Left ventricle myocardium inferior (tissue), 1 donor: Measurements from ENCODE around the gene ST3GAL2. TPM values are rescaled to one million over a fixed set of nuclear protein-coding genes. Genes with fewer than 3 reads are reported as not detected.
A peak's percentile ranks its signal among the peaks of the same experiment; 100 is the strongest.

Experiments used
- DNase-seq: peaks from one replicate; pipeline ENCODE4 v3.0.0-alpha.2; 2020
- H3K27ac ChIP-seq: fragments of 200-600 bp; replicated peaks from 2 replicates; pipeline ENCODE4 v1.8.0; 2021
- H3K27me3 ChIP-seq: fragments of 200-600 bp; 2 replicates; pipeline ENCODE4 v1.8.0; 2021; ENCODE audit warnings: low read depth
- H3K36me3 ChIP-seq: fragments of 200-600 bp; 2 replicates; pipeline ENCODE4 v1.8.0; 2021
- H3K4me1 ChIP-seq: fragments of 200-600 bp; 2 replicates; pipeline ENCODE4 v1.8.0; 2021
- H3K4me3 ChIP-seq: fragments of 200-600 bp; 2 replicates; pipeline ENCODE4 v1.8.0; 2021; ENCODE audit warnings: mild to moderate bottlenecking, moderate library complexity
- H3K9me3 ChIP-seq: fragments of 200-600 bp; replicated peaks from 2 replicates; pipeline ENCODE4 v1.8.0; 2021
- CTCF ChIP-seq: fragments of 200-600 bp; IDR thresholded peaks from 2 replicates; pipeline ENCODE4 v1.8.0; 2021; ENCODE audit warnings: antibody characterized with exemption, mild to moderate bottlenecking, borderline replicate concordance
- intact Hi-C: fragments of 100-400 bp; cut with micrococcal nuclease; formaldehyde crosslinking; loops from one replicate; pipeline ENCODE4 v1.11.0; 2022
- total RNA-seq: library from RNA; stranded (reverse); fragmentation: NEBNext Ultra II Directional; extraction: Animal tissue kit (Norgen Biotek cat#: 25700); gene quantifications from one replicate; pipeline ENCODE4 v1.2.1, GENCODE V29; 2021
- donor health status: DM: no; HTN: yes; CAD: no; lungs with severe emphysema.

Gene ST3GAL2
- total RNA-seq, 1 donor from 2014 or later = 22.3 TPM

GRCh38 chr16:70393662-70394061 is 45.2 kb downstream of the ST3GAL2 start:
- no peak overlapping the region for H3K27ac ChIP-seq
- TF ChIP-seq CTCF = no peak
- peaks cover 23% of the 10 kb centered on the region for H3K36me3 ChIP-seq
- no peak overlapping the region for H3K4me3 ChIP-seq
- H3K9me3 ChIP-seq = no peaks in the 10 kb centered on the region
- H3K27me3 ChIP-seq = no peaks in the 10 kb centered on the region
- peaks cover 27% of the 10 kb centered on the region for H3K4me1 ChIP-seq
- intact Hi-C loops = no loop called here
- no peak for DNase-seq

- H3K36me3 ChIP-seq = peaks cover 21% of the 10 kb centered on the region
- no peak for TF ChIP-seq CTCF
- DNase-seq = no peak
- H3K27ac ChIP-seq = no peak overlapping the region
- H3K4me1 ChIP-seq = peaks cover 27% of the 10 kb centered on the region
- intact Hi-C loops = no loop called here
- H3K27me3 ChIP-seq = no peaks in the 10 kb centered on the region
- H3K4me3 ChIP-seq = no peak overlapping the region
- H3K9me3 ChIP-seq = no peaks in the 10 kb centered on the region
Observed at GRCh38 chr16:70392606-70393005, 46.3 kb downstream of the ST3GAL2 start.

- DNase-seq = peak; percentile 33
- peaks cover 27% of the 10 kb centered on the region for H3K36me3 ChIP-seq
- no peak overlapping the region for H3K27ac ChIP-seq
- TF ChIP-seq CTCF = no peak
- peaks cover 27% of the 10 kb centered on the region for H3K4me1 ChIP-seq
- no peaks in the 10 kb centered on the region for H3K27me3 ChIP-seq
- no peaks in the 10 kb centered on the region for H3K9me3 ChIP-seq
- no peak overlapping the region for H3K4me3 ChIP-seq
- intact Hi-C loops = no loop called here
Observed at GRCh38 chr16:70391881-70392481, 46.9 kb downstream of the ST3GAL2 start.

GRCh38 chr16:70391446-70391845 is 47.5 kb downstream of the ST3GAL2 start:
- H3K9me3 ChIP-seq = no peaks in the 10 kb centered on the region
- no peak overlapping the region for H3K27ac ChIP-seq
- peaks cover 23% of the 10 kb centered on the region for H3K4me1 ChIP-seq
- H3K27me3 ChIP-seq = no peaks in the 10 kb centered on the region
- H3K4me3 ChIP-seq = no peak overlapping the region
- no peak for DNase-seq
- TF ChIP-seq CTCF = no peak
- H3K36me3 ChIP-seq = peaks cover 30% of the 10 kb centered on the region
- intact Hi-C loops = no loop called here

GRCh38 chr16:70390774-70391173 is 48.1 kb downstream of the ST3GAL2 start:
- H3K4me1 ChIP-seq = peaks cover 21% of the 10 kb centered on the region
- no peaks in the 10 kb centered on the region for H3K27me3 ChIP-seq
- no peak for TF ChIP-seq CTCF
- H3K9me3 ChIP-seq = no peaks in the 10 kb centered on the region
- intact Hi-C loops = no loop called here
- H3K27ac ChIP-seq = no peak overlapping the region
- DNase-seq = no peak
- H3K4me3 ChIP-seq = no peak overlapping the region
- H3K36me3 ChIP-seq = peaks cover 32% of the 10 kb centered on the region
